ENCODE measurements around the gene TCERG1L. TPM values are rescaled to one million over a fixed set of nuclear protein-coding genes. Genes with fewer than 3 reads are reported as not detected.

The TCERG1L gene
- total RNA-seq, 1 donor from 2014 or later: 2.7 TPM

DNA sequence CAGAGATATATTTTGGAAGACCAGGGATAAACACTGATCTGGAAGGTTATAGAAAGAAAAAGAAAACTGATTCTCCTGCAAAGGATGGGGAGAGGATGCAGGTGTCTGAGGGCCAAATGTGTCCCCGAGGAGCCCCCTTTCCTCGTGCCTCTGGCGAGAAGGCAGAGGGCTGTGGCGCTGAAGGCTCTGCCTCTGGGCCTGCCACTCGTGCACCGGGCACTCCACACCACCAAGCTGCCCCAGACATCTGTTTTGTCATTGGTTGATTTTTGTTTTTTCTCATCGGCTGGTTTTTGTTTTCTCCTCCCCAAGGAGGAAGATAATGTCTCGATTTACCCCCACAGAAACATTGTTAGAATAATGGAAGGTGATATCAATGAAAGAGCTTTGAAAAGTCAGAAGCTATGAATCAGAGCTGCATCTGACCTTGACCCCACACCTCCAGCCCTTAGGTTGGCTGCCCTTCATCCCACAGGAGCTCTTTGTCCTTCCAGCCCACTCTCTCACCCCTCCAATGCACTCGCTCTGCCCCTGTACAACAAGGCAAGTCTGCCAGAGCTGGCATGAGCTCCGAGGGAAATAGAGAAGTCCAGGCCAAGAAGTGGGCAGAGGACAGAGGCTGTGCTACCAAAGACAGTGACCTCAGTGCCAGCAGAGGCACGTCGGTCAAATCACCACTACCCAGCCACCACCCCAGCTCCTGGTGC lies 124.8 kb downstream of the TCERG1L start:
- Mint-ChIP-seq H3K27me3 (no peaks in the 10 kb centered on the region), H3K27ac (no peak overlapping the region), H3K36me3 (no peaks in the 10 kb centered on the region), H3K9me3 (no peaks in the 10 kb centered on the region), H3K4me3 (no peak overlapping the region), H3K4me1 (ENCODE audit: unreplicated experiment) (no peaks in the 10 kb centered on the region)
- DNase-seq (ENCODE audit: extremely low spot score, unreplicated experiment): peak; percentile 40
- TF ChIP-seq CTCF (conservative IDR thresholded peaks at IDR 0.05): no peak

DNA sequence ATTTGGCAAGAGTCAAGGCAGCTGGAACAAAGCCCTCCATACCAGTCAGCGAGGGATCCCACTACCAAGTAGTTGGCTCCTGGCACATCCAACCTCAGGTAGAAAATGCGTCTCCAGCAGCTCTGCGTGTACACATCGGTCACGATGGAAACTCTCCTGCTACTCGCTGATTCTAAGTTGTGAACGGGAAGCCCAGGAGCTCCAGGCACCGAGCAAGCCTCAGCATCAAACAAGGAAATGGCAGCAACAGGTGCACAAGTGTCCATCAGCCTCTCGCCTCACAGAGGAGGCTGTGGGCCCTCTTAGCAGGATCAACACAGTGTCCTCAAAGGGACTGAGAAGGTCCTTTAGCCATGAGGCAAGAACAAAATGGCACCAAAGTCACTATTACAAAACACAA lies 127.0 kb downstream of the TCERG1L start:
- H3K4me1 Mint-ChIP-seq (ENCODE audit: unreplicated experiment): no peaks in the 10 kb centered on the region
- H3K27me3 Mint-ChIP-seq: no peaks in the 10 kb centered on the region
- H3K27ac Mint-ChIP-seq: no peak overlapping the region
- no peaks in the 10 kb centered on the region for H3K36me3 Mint-ChIP-seq
- no peak overlapping the region for H3K4me3 Mint-ChIP-seq
- TF ChIP-seq CTCF (conservative IDR thresholded peaks at IDR 0.05): no peak
- no peaks in the 10 kb centered on the region for H3K9me3 Mint-ChIP-seq
- no peak for DNase-seq (ENCODE audit: extremely low spot score, unreplicated experiment)

GRCh38 chr10:131183546-131184045 lies 127.9 kb downstream of the TCERG1L start:
- TF ChIP-seq CTCF (conservative IDR thresholded peaks at IDR 0.05): no peak
- no peaks in the 10 kb centered on the region for H3K4me1 Mint-ChIP-seq (ENCODE audit: unreplicated experiment)
- no peaks in the 10 kb centered on the region for H3K9me3 Mint-ChIP-seq
- no peaks in the 10 kb centered on the region for H3K27me3 Mint-ChIP-seq
- DNase-seq (ENCODE audit: extremely low spot score, unreplicated experiment): peak; percentile 56
- no peak overlapping the region for H3K27ac Mint-ChIP-seq
- no peaks in the 10 kb centered on the region for H3K36me3 Mint-ChIP-seq
- no peak overlapping the region for H3K4me3 Mint-ChIP-seq

DNA sequence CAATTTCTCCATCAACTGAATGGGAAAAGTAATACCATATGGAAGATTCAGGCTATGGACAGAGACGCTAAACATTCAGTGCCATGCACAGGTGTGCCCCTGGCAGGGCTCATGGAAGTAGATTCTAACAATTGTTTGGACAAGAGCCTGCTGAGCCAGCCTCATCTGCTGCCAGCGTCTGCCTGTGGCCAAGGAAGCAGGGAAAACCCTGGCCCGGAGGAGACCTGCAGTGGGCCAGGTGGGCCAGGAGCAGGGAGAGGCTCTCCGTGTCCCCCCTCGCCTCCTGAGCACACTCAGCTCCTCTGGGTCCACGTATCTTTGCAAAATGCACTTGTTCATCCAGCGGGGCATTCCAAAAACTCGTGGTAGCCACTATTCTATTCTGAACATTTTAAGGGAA lies 130.1 kb downstream of the TCERG1L start:
- TF ChIP-seq CTCF (conservative IDR thresholded peaks at IDR 0.05): no peak
- peak; percentile 45 for DNase-seq (ENCODE audit: extremely low spot score, unreplicated experiment)
- H3K9me3 Mint-ChIP-seq: no peaks in the 10 kb centered on the region
- H3K36me3 Mint-ChIP-seq: no peaks in the 10 kb centered on the region
- no peak overlapping the region for H3K4me3 Mint-ChIP-seq
- H3K4me1 Mint-ChIP-seq (ENCODE audit: unreplicated experiment): no peaks in the 10 kb centered on the region
- no peak overlapping the region for H3K27ac Mint-ChIP-seq
- H3K27me3 Mint-ChIP-seq: no peaks in the 10 kb centered on the region

DNA sequence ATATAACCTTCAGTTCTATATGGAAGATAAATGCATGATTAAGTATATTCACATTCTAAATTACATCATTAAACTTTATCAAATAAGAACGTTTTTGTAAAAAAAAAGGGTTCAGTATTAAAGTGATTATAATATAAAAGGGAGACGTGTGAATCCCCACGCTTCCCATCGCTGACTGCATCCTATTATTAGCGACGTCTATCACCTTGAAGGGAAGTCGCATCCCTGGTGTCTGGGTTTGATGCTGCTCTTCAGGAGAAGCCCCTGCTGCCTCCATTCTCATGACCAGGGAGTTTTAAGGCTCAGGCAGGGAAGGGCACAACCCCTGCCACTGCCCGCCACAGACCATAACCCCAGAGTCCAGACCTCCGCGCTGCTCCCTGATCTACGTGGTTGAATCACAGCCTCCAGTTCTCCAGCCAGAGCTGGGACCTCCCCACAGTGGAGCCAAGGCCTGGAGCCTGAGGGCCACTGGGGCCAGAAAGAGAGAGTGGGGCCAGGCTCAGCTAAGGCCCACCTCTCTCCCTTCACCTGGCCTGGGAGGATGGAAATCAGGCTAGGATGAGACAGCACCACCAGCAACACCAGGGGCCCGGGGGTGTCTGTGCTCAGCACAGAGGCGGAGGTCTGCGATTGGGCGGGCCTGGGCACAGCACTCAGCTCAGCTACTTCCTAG lies 130.6 kb downstream of the TCERG1L start:
- H3K36me3 Mint-ChIP-seq: no peaks in the 10 kb centered on the region
- H3K27me3 Mint-ChIP-seq: no peaks in the 10 kb centered on the region
- no peak for TF ChIP-seq CTCF (conservative IDR thresholded peaks at IDR 0.05)
- no peak overlapping the region for H3K4me3 Mint-ChIP-seq
- peak; percentile 54 for DNase-seq (ENCODE audit: extremely low spot score, unreplicated experiment)
- H3K27ac Mint-ChIP-seq: no peak overlapping the region
- no peaks in the 10 kb centered on the region for H3K9me3 Mint-ChIP-seq
- no peaks in the 10 kb centered on the region for H3K4me1 Mint-ChIP-seq (ENCODE audit: unreplicated experiment)

Measured in type B pancreatic cell (in vitro differentiated cells).